CD8-positive, alpha-beta memory T cell (primary cell): ENCODE measurements around the gene GBF1. TPM values are rescaled to one million over a fixed set of nuclear protein-coding genes. Genes with fewer than 3 reads are reported as not detected.

Experiments used
- CTCF ChIA-PET: fragments of 350-600 bp; sonication (Branson Sonifier 250); formaldehyde crosslinking; loops from one replicate; lab custom pipeline; 2021; ENCODE audit warnings: antibody characterized with exemption; lab: Charles Lee
- POLR2A ChIA-PET: fragments of 350-600 bp; sonication (Branson Sonifier 250); formaldehyde crosslinking; loops from one replicate; lab custom pipeline; 2021; ENCODE audit warnings: antibody characterized with exemption; lab: Charles Lee
- DNase-seq, 5 donors: peaks; one replicate each; pipeline versions ENCODE4 v3.0.0 to v3.0.0-alpha.2; 2020 to 2022; ENCODE audit warnings: mixed read lengths in 1 of 5
- H3K27ac ChIP-seq: one replicate; pipeline ENCODE4 v1.7.0; 2013; ENCODE audit warnings: low read depth, mild to moderate bottlenecking, low read length, moderate library complexity
- H3K27me3 ChIP-seq: 2 replicates; pipeline ENCODE4 v1.7.0; 2013; ENCODE audit warnings: low read length, mild to moderate bottlenecking; ENCODE audit not compliant: insufficient read depth, poor library complexity, severe bottlenecking
- H3K36me3 ChIP-seq: 2 replicates; pipeline ENCODE4 v1.7.0; 2013; ENCODE audit warnings: mild to moderate bottlenecking, low read length, moderate library complexity; ENCODE audit not compliant: insufficient read depth
- H3K4me1 ChIP-seq: 2 replicates; pipeline ENCODE4 v1.7.0; 2013; ENCODE audit warnings: mild to moderate bottlenecking, low read length, moderate library complexity; ENCODE audit not compliant: insufficient read depth
- H3K4me3 ChIP-seq: 2 replicates; pipeline ENCODE4 v1.7.0; 2013; ENCODE audit warnings: mild to moderate bottlenecking, low read length
- H3K9me3 ChIP-seq: 2 replicates; pipeline ENCODE4 v1.7.0; 2013; ENCODE audit warnings: mild to moderate bottlenecking, low read length
- H3K27ac Mint-ChIP-seq, 8 donors: one replicate each; pipeline ENCODE4 v1.8.0; 2020 to 2021; ENCODE audit warnings: mixed read lengths in 8 of 8, mild to moderate bottlenecking in 6 of 8, inconsistent platforms in 3 of 8, moderate library complexity in 3 of 8
- H3K27me3 Mint-ChIP-seq, 2 donors: one replicate each; pipeline ENCODE4 v1.8.0; 2020 to 2021; ENCODE audit warnings: mixed read lengths in 2 of 2, mild to moderate bottlenecking in 1 of 2, moderate library complexity in 1 of 2
- H3K36me3 Mint-ChIP-seq, 3 donors: one replicate each; pipeline ENCODE4 v1.8.0; 2020 to 2021; ENCODE audit warnings: mixed read lengths in 3 of 3, inconsistent platforms in 1 of 3, mild to moderate bottlenecking in 1 of 3
- H3K4me1 Mint-ChIP-seq, 3 donors: one replicate each; pipeline ENCODE4 v1.8.0; 2020 to 2021; ENCODE audit warnings: mixed read lengths in 3 of 3, inconsistent platforms in 1 of 3, mild to moderate bottlenecking in 1 of 3
- H3K4me3 Mint-ChIP-seq, 7 donors: one replicate each; pipeline ENCODE4 v1.8.0; 2020 to 2021; ENCODE audit warnings: mixed read lengths in 7 of 7, mild to moderate bottlenecking in 6 of 7, moderate library complexity in 4 of 7, inconsistent platforms in 2 of 7
- H3K9me3 Mint-ChIP-seq, 5 donors: one replicate each; pipeline ENCODE4 v1.8.0; 2020 to 2022; ENCODE audit warnings: mixed read lengths in 5 of 5, mild to moderate bottlenecking in 3 of 5, moderate library complexity in 2 of 5, inconsistent platforms in 1 of 5
- polyA plus RNA-seq: library from polyadenylated mRNA; unstranded; fragments of 300-500 nt; fragmentation: Illumina TruSeq; gene quantifications from one replicate; pipeline ENCODE4 v1.2.3, GENCODE V29; 2021
- total RNA-seq, 2 experiments: library from RNA; stranded (reverse); gene quantifications; one replicate each; pipeline ENCODE4 v1.2.3, GENCODE V29; 2021

Gene GBF1, protein sequence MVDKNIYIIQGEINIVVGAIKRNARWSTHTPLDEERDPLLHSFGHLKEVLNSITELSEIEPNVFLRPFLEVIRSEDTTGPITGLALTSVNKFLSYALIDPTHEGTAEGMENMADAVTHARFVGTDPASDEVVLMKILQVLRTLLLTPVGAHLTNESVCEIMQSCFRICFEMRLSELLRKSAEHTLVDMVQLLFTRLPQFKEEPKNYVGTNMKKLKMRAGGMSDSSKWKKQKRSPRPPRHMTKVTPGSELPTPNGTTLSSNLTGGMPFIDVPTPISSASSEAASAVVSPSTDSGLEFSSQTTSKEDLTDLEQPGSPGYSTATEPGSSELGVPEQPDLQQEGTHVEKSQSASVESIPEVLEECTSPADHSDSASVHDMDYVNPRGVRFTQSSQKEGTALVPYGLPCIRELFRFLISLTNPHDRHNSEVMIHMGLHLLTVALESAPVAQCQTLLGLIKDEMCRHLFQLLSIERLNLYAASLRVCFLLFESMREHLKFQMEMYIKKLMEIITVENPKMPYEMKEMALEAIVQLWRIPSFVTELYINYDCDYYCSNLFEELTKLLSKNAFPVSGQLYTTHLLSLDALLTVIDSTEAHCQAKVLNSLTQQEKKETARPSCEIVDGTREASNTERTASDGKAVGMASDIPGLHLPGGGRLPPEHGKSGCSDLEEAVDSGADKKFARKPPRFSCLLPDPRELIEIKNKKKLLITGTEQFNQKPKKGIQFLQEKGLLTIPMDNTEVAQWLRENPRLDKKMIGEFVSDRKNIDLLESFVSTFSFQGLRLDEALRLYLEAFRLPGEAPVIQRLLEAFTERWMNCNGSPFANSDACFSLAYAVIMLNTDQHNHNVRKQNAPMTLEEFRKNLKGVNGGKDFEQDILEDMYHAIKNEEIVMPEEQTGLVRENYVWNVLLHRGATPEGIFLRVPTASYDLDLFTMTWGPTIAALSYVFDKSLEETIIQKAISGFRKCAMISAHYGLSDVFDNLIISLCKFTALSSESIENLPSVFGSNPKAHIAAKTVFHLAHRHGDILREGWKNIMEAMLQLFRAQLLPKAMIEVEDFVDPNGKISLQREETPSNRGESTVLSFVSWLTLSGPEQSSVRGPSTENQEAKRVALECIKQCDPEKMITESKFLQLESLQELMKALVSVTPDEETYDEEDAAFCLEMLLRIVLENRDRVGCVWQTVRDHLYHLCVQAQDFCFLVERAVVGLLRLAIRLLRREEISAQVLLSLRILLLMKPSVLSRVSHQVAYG (N-terminal part only)
- total RNA-seq (10 to 100 TPM; 38.7 to 39.2 TPM), polyA plus RNA-seq (21.6 TPM)

DNA sequence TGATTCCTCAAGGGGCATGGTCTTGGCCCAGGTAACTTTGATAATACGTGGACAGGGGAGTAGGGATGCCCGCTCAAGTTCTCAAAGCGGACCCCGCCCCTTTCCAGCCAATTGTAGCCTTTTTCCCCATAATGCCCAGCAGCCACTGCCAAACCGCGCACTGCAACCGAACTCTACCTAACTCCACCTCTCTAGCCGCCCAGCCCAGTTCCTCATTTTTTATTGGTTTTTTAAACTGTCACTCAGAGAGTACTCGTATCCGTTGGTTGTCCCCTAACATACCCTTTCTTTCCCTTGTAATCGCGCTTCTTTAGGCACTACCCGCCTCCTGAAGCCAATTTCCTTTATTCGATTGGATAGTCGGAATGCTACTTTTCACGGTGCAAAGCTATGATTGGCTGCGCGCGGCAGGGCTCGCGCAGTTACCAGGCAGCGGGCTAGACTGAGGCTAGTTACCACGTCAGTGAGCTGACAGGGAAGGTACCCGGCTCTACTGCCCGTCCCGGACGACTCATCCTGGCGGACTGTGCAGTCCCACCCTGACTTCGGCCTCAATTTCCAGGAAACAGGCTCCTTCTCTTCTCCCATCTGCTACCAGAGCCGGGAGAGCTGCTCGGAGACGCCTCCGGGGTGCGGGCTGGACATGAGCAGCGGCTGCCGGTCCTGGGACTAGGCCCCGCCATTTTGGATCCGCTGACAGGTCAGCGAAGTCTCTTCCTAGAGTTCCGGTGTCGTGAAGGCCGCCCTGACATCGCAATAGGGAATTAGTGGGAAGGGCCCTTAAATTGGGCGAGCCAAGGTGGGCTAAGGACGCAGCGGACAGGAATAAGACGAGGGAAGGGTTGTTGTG, at the start of gene GBF1:
Gene GBF1 (plus strand): TSS at position 451 of the 850 bp plus-strand sequence. CDS start 13,407 bp downstream, outside the sequence.
- Mint-ChIP-seq H3K4me1 (peaks cover 57 to 70% (median 69%) of the 10 kb centered on the region in 3 donors), H3K9me3 (no peaks in the 10 kb centered on the region), H3K36me3 (peaks cover 0 to 22% (median 2%) of the 10 kb centered on the region in 3 donors), H3K4me3 (peak within 1 kb of the TSS; percentile 87 to 99 (median 98)), H3K27ac (peak within 1 kb of the TSS; percentile 84 to 100 (median 97)), H3K27me3 (peaks cover 12 to 20% of the 10 kb centered on the region in 2 donors)
- ChIA-PET CTCF (interaction anchor here (0.6 to 4.5 kb wide), 5 partner anchors 13 to 258 kb away, joined by 3 to 50 read pairs (median 3); no protein-coding TSS in a partner anchor), POLR2A (interaction anchor here (0.5 to 2.6 kb wide), 5 partner anchors 14 to 1666 kb away, joined by 3 to 13 read pairs (median 4); partner anchors contain the start of genes ACTR1A and CUEDC2)
- DNase-seq = peak; percentile 80 to 96 (median 93)
- peaks cover 18% of the 10 kb centered on the region for H3K27me3 ChIP-seq
- H3K4me1 ChIP-seq = peaks cover 55% of the 10 kb centered on the region
- H3K4me3 ChIP-seq = peak within 1 kb of the TSS; percentile 97
- no peaks in the 10 kb centered on the region for H3K36me3 ChIP-seq
- no peaks in the 10 kb centered on the region for H3K9me3 ChIP-seq
- peak within 1 kb of the TSS; percentile 92 for H3K27ac ChIP-seq

DNA sequence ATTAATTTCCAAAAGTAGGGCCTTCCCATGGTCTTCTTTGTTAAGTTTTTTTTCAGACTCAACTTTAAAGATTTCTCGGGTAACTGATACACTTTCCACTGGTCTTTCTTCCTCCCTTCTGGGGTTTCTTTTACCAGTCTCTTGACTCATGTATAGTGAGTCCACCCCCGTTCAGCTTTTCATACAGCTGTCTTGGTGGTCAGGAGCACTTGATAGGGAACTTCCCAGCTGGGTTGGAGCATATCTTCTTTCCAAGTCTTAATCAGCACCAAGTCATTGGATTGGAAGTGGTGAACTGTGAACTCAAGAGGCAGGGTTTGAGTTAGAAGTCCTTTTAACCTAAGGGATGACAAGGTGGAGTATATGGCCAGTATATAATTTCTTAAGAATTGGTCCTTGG, 48.4 kb upstream of the GBF1 start:
- ChIA-PET CTCF (no interaction called here), POLR2A (no interaction called here)
- no peaks in the 10 kb centered on the region for H3K4me1 Mint-ChIP-seq
- no peak for DNase-seq
- H3K27ac Mint-ChIP-seq = no peak overlapping the region
- Histone ChIP-seq H3K27ac (no peak overlapping the region), H3K4me1 (no peaks in the 10 kb centered on the region), H3K4me3 (no peak overlapping the region), H3K27me3 (no peaks in the 10 kb centered on the region), H3K9me3 (no peaks in the 10 kb centered on the region), H3K36me3 (no peaks in the 10 kb centered on the region)
- peaks cover 0 to 1% (median 0%) of the 10 kb centered on the region in 5 donors for H3K9me3 Mint-ChIP-seq
- peaks cover 0 to 2% (median 0%) of the 10 kb centered on the region in 3 donors for H3K36me3 Mint-ChIP-seq
- H3K4me3 Mint-ChIP-seq = no peak overlapping the region
- peaks cover 2 to 16% of the 10 kb centered on the region in 2 donors for H3K27me3 Mint-ChIP-seq

DNA sequence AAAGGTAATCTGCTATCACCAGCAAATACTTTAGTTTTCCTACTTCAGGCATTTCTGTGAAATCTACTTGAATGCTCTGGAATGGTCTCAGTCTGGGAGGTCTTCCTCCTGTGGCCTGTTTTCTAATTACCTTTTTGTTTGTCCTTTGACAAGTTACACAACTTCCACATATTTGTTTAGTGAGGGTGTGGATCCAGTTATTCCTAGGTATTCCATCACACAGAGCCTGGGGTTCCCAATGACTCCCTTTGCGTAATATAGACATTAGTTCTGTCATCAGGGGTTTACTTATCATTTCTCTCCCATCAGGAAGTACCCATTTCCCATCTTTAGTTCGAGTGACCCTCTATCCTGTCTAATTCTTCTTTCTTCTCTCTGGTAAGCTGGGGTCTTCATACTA, 47.3 kb upstream of the GBF1 start:
- Histone ChIP-seq H3K27ac (no peak overlapping the region), H3K4me1 (no peaks in the 10 kb centered on the region), H3K36me3 (no peaks in the 10 kb centered on the region), H3K9me3 (no peaks in the 10 kb centered on the region), H3K27me3 (no peaks in the 10 kb centered on the region), H3K4me3 (no peak overlapping the region)
- Mint-ChIP-seq H3K4me3 (no peak overlapping the region), H3K27me3 (peaks cover 2 to 25% of the 10 kb centered on the region in 2 donors), H3K4me1 (no peaks in the 10 kb centered on the region), H3K9me3 (no peaks in the 10 kb centered on the region), H3K36me3 (peaks cover 0 to under 1% (median 0%) of the 10 kb centered on the region in 3 donors), H3K27ac (no peak overlapping the region)
- ChIA-PET POLR2A (no interaction called here), CTCF (no interaction called here)
- no peak for DNase-seq

DNA sequence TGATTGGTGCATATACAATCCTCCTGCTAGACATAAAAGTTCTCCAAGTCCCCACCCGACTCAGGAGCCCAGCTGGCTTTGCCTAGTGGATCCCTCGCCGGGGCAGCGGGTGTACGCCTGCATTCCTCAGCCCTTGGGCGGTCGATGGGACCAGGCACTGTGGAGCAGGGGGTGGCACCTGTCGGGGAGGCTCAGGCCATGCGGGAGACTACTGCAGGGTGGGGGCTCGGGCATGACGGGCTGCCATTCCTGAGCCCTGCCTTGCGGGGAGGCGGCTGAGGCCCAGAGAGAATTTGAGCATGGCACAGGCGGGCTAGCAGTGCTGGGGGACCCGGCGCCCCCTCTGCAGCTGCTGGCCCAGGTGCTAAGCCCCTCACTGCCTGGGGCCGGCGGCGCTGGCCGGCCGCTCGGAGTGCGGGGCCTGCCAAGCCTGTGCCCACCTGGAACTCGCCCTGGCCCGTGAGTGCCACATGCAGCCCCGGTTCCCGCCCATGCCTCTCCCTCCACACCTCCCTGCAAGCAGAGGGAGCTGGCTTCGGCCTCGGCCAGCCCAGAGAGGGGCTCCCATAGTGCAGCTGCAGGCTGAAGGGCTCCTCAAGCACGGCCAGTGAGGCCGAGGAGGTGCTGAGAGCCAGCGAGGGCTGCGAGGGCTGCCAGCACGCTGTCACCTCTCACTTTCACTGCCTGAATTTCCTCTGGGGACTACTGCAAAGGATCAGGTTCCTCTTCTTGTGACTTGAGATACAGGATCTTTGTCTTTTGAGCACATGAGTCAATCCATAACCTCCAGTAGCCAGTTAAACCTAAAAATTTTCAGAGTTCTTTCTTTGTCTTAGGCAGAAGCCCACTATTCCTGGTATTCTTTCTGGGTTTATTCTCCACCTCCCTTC, 44.3 kb upstream of the GBF1 start:
- no peaks in the 10 kb centered on the region for H3K4me1 ChIP-seq
- Mint-ChIP-seq H3K9me3 (peaks cover 0 to 9% (median 2%) of the 10 kb centered on the region in 5 donors), H3K4me1 (no peaks in the 10 kb centered on the region), H3K36me3 (peaks cover 0 to 8% (median 0%) of the 10 kb centered on the region in 3 donors), H3K4me3 (no peak overlapping the region), H3K27me3 (peaks cover 2 to 26% of the 10 kb centered on the region in 2 donors), H3K27ac (no peak overlapping the region)
- H3K36me3 ChIP-seq = no peaks in the 10 kb centered on the region
- no peak overlapping the region for H3K27ac ChIP-seq
- no peaks in the 10 kb centered on the region for H3K27me3 ChIP-seq
- CTCF ChIA-PET = interaction anchor here (1.4 to 2.4 kb wide), 2 partner anchors 13 to 30 kb away, joined by 4 to 10 read pairs; no protein-coding TSS in a partner anchor
- no peak overlapping the region for H3K4me3 ChIP-seq
- H3K9me3 ChIP-seq = no peaks in the 10 kb centered on the region
- POLR2A ChIA-PET = no interaction called here
- DNase-seq = no peak

DNA sequence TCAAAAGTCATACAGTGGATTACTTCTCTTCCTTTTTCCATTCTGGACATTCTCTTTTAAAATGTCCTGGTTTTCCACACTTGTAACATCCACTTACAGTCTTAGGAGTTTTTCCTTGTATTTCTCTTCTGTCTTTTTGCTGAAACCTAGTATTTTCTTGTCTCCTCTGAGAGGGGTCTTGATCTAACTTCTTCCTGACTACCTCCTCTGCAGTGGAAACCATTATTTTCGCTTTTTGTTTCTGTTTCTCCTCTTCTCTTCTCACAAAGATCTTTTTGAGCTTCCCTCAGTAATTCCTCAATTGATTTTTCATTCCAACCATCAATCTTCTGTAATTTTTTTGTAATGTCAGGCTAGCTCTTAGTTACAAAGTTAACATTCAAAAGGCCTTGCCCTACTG, 42.9 kb upstream of the GBF1 start:
- DNase-seq = no peak
- Mint-ChIP-seq H3K4me3 (no peak overlapping the region), H3K36me3 (peaks cover 0 to 8% (median 0%) of the 10 kb centered on the region in 3 donors), H3K9me3 (peaks cover 0 to 9% (median 2%) of the 10 kb centered on the region in 5 donors), H3K4me1 (no peaks in the 10 kb centered on the region), H3K27me3 (peaks cover 2 to 21% of the 10 kb centered on the region in 2 donors), H3K27ac (no peak overlapping the region)
- no peaks in the 10 kb centered on the region for H3K27me3 ChIP-seq
- ChIA-PET CTCF (no interaction called here), POLR2A (no interaction called here)
- no peak overlapping the region for H3K27ac ChIP-seq
- no peaks in the 10 kb centered on the region for H3K36me3 ChIP-seq
- H3K4me1 ChIP-seq = no peaks in the 10 kb centered on the region
- no peaks in the 10 kb centered on the region for H3K9me3 ChIP-seq
- no peak overlapping the region for H3K4me3 ChIP-seq

DNA sequence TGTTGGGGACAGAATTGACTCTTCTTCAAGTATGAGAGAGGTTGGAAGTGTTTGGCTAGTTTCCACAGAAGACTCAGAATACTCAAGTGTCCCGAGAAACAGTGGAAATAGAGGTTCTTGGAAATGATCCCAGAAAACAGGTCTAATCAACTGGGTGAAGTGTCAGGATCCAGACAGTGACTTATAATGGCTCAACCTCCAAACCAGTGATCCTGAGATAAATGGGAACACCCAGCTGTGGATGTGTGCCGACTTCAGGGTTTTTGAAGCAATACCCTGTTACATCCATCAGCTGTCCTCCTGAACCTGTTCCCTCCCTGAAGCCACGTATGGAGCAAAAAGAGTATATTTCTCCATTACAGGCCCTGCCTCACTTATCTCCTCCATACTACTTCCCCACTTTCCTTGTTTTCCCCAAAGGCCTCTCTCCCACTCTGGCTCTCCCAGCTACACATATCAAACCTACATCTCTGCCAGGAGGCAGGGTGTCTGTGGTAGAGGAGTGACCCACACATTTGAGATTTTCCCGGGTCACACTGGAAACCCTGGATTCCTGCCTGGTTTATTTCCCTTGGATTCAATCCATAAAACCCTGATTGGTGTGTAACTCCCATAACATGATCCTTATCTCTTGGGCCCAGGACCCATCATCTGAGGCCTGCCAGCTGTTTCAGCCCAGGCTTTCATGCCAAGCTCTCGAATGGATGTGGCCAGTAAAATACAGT, 36.9 kb upstream of the GBF1 start:
- H3K27ac Mint-ChIP-seq = no peak overlapping the region
- Histone ChIP-seq H3K27me3 (no peaks in the 10 kb centered on the region), H3K4me3 (no peak overlapping the region), H3K4me1 (no peaks in the 10 kb centered on the region), H3K27ac (no peak overlapping the region), H3K36me3 (no peaks in the 10 kb centered on the region), H3K9me3 (no peaks in the 10 kb centered on the region)
- H3K9me3 Mint-ChIP-seq = peaks cover 0 to 9% (median 2%) of the 10 kb centered on the region in 5 donors
- H3K4me3 Mint-ChIP-seq = no peak overlapping the region
- POLR2A ChIA-PET = no interaction called here
- no peak for DNase-seq
- H3K4me1 Mint-ChIP-seq = no peaks in the 10 kb centered on the region
- peaks cover 0 to 4% (median 0%) of the 10 kb centered on the region in 3 donors for H3K36me3 Mint-ChIP-seq
- peaks cover 0 to 6% of the 10 kb centered on the region in 2 donors for H3K27me3 Mint-ChIP-seq
- CTCF ChIA-PET = interaction anchor here (1.3 kb wide), 1 partner anchor 21 kb away, joined by 6 read pairs; no protein-coding TSS in a partner anchor
